Stomach (tissue), 9 donors: Measurements from ENCODE around the gene NELFB. TPM values are rescaled to one million over a fixed set of nuclear protein-coding genes. Genes with fewer than 3 reads are reported as not detected.

ENCODE experiments used
- DNase-seq, 2 donors: peaks; one replicate each; pipeline versions ENCODE4 v3.0.0 to v3.0.0-alpha.2; 2013 to 2019
- H3K27ac ChIP-seq, 5 donors: fragments of 200-600 bp in 4 of 5; sonication (generic) in 4 of 5; one replicate each; pipeline ENCODE4 v1.5.1; 2013 to 2019; ENCODE audit warnings: mild to moderate bottlenecking in 1 of 5, moderate library complexity in 1 of 5
- H3K27me3 ChIP-seq, 3 donors: fragments of 200-600 bp; sonication (generic); one replicate each; pipeline ENCODE4 v1.5.1; 2017 to 2019; ENCODE audit warnings: mixed run types in 1 of 3
- H3K36me3 ChIP-seq, 4 donors: fragments of 200-600 bp; sonication (generic); 1 replicate in 3 of 4; 2 replicates in 1 of 4; pipeline ENCODE4 v1.5.1; 2016 to 2019
- H3K4me1 ChIP-seq, 4 donors: fragments of 200-600 bp; sonication (generic); one replicate each; pipeline ENCODE4 v1.5.1; 2016 to 2019
- H3K4me3 ChIP-seq, 4 donors: fragments of 200-600 bp; sonication (generic) in 3 of 4; one replicate each; pipeline ENCODE4 v1.5.1; 2016 to 2019; ENCODE audit warnings: mild to moderate bottlenecking in 1 of 4
- H3K9me3 ChIP-seq, 4 donors: fragments of 200-600 bp; sonication (generic); one replicate each; pipeline ENCODE4 v1.5.1; 2016 to 2019
- EP300 ChIP-seq: sonication (generic); formaldehyde crosslinking; IDR thresholded peaks from one replicate; pipeline ENCODE4 v1.6.1; 2017; ENCODE audit warnings: antibody characterized with exemption
- POLR2A ChIP-seq, 4 donors: fragments of 450-650 bp; IDR thresholded peaks; one replicate each; pipeline ENCODE4 v1.6.1; 2016; ENCODE audit warnings: antibody characterized with exemption in 4 of 4, control low read depth in 2 of 4, mild to moderate bottlenecking in 1 of 4, moderate library complexity in 1 of 4
- POLR2AphosphoS5 ChIP-seq, 3 donors: sonication (generic); formaldehyde crosslinking; IDR thresholded peaks; one replicate each; pipeline ENCODE4 v1.6.1; 2016; ENCODE audit warnings: antibody characterized with exemption in 3 of 3
- WGBS, 5 donors: extraction: QIAGEN DNeasy Blood & Tissue Kit in 3 of 5; methylation state at CpG; one replicate each; pipeline versions ENCODE4 v1.1.5 to v1.1.7; 2013 to 2018; 5-methylcytosine and 5-hydroxymethylcytosine counted together
- intact Hi-C: fragments of 100-400 bp; cut with DNase I; formaldehyde crosslinking; loops from one replicate; pipeline ENCODE4 v1.15.1; 2023; ENCODE audit warnings: low total_unique reads
- polyA plus RNA-seq, 3 donors: library from polyadenylated mRNA; stranded (reverse); fragments of 200-250 nt; gene quantifications; one replicate each; pipeline ENCODE4 v1.2.3, GENCODE V29; 2013
- total RNA-seq, 5 donors: library from RNA; depleted of rRNA; stranded (reverse); fragments of >200 nt; gene quantifications; one replicate each; pipeline versions ENCODE4 v1.1.0 to v1.2.3, GENCODE V29; 2014 to 2016
- TF ChIP-seq, protein P1 (sequence below), 7 experiments: fragments of 450-650 bp in 4 of 7; fragments of 200-600 bp in 3 of 7; sonication (generic) in 3 of 7; IDR thresholded peaks; one replicate each; pipeline ENCODE4 v1.5.1; 2016 to 2019; ENCODE audit warnings: antibody characterized with exemption in 7 of 7, control low read depth in 2 of 7, mild to moderate bottlenecking in 1 of 7
- donor health status: healthy with polysubstance abuse.
- donor health status: Bipolar disorder and iron deficiency.
- donor health status: healthy.

Gene NELFB
- total and polyA plus RNA-seq, 8 donors = 11.2 to 134 (median 36.1) TPM

DNA sequence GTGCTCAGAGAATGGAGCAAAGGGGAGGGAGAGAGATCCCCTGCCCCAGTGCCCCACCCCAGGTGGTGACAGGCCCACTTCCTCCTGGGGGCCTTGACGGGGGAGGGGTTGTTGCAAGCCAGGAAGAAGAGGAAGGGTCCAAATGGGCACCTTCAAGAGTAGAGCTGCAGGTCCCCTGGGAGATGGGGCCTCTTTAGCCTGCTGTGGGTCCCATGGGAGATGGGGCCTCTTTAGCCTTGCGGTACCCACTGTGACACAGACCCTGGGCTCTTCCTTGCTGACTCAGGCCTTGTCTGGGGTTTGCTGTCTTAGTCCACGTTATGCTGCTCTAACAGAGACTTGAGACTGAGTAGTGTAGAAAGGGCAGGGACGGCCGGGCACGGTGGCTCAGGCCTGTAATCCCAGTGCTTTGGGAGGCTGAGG, 12.8 kb downstream of the NELFB start:
- intact Hi-C loops = no loop called here
- H3K4me3 ChIP-seq = peak overlapping the region in 1 of 4 donors; percentile 30
- DNase-seq = peak in 1 of 2 donors; percentile 4
- TF ChIP-seq EP300 (no peak), POLR2AphosphoS5 (IDR thresholded peaks at IDR 0.05) (no peak), POLR2A (IDR thresholded peaks at IDR 0.05) (no peak)
- TF ChIP-seq, protein P1, sequence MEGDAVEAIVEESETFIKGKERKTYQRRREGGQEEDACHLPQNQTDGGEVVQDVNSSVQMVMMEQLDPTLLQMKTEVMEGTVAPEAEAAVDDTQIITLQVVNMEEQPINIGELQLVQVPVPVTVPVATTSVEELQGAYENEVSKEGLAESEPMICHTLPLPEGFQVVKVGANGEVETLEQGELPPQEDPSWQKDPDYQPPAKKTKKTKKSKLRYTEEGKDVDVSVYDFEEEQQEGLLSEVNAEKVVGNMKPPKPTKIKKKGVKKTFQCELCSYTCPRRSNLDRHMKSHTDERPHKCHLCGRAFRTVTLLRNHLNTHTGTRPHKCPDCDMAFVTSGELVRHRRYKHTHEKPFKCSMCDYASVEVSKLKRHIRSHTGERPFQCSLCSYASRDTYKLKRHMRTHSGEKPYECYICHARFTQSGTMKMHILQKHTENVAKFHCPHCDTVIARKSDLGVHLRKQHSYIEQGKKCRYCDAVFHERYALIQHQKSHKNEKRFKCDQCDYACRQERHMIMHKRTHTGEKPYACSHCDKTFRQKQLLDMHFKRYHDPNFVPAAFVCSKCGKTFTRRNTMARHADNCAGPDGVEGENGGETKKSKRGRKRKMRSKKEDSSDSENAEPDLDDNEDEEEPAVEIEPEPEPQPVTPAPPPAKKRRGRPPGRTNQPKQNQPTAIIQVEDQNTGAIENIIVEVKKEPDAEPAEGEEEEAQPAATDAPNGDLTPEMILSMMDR (IDR thresholded peaks at IDR 0.05) = no peak
- 85 to 93% (median 88%) methylated on average over 2 to 6 of the region's 6 CpGs for WGBS, 5 donors
- H3K9me3 ChIP-seq = no peaks in the 10 kb centered on the region
- peaks cover 28 to 69% (median 60%) of the 10 kb centered on the region in 4 donors for H3K4me1 ChIP-seq
- peak overlapping the region; percentile 52 to 95 (median 77) for H3K27ac ChIP-seq
- no peaks in the 10 kb centered on the region for H3K27me3 ChIP-seq
- H3K36me3 ChIP-seq = peaks cover 52 to 93% (median 82%) of the 10 kb centered on the region in 4 donors

DNA sequence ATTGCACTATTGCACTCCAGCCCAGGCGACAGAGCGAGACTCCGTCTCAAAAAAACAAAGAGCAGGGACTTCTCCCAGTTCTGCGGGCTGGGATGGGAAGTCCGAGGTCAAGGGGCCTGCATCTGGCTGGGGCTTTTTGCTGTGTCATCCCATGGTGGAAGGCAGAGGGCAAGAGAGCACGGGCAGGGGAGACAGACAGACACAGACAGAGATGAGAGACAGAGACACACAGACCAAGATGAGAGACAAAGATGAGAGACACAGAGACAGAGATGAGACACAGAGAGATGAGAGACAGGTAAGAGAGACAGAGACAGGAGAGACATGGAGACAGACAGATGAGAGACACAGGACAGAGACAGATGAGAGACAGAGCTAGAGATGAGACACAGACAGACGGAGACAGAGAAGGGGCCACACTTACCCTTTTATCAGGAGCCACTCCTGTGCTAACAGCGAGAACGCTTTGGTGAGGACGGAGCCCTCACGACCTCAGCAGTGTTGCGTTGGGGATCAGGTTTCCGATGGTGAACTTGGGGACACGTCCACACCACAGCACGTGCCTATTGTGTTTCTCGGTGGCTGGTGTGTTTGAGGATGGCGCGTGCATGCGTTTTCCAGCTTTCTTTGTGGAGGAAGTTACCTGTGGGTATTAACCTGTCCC, 13.5 kb downstream of the NELFB start:
- peaks cover 53 to 92% (median 81%) of the 10 kb centered on the region in 4 donors for H3K36me3 ChIP-seq
- no peak for TF ChIP-seq EP300
- TF ChIP-seq, protein P1 (IDR thresholded peaks at IDR 0.05) = no peak
- no peak for TF ChIP-seq POLR2AphosphoS5 (IDR thresholded peaks at IDR 0.05)
- TF ChIP-seq POLR2A (IDR thresholded peaks at IDR 0.05) = no peak
- H3K9me3 ChIP-seq = no peaks in the 10 kb centered on the region
- peak in 1 of 2 donors; percentile 29 for DNase-seq
- H3K27ac ChIP-seq = peak overlapping the region; percentile 76 to 95 (median 81)
- intact Hi-C loops = no loop called here
- WGBS, 5 donors = 36 to 59% (median 47%) methylated on average over 18 to 19 of the region's 19 CpGs
- H3K4me3 ChIP-seq = peak overlapping the region in 1 of 4 donors; percentile 30
- H3K27me3 ChIP-seq = no peaks in the 10 kb centered on the region
- peaks cover 28 to 74% (median 68%) of the 10 kb centered on the region in 4 donors for H3K4me1 ChIP-seq

DNA sequence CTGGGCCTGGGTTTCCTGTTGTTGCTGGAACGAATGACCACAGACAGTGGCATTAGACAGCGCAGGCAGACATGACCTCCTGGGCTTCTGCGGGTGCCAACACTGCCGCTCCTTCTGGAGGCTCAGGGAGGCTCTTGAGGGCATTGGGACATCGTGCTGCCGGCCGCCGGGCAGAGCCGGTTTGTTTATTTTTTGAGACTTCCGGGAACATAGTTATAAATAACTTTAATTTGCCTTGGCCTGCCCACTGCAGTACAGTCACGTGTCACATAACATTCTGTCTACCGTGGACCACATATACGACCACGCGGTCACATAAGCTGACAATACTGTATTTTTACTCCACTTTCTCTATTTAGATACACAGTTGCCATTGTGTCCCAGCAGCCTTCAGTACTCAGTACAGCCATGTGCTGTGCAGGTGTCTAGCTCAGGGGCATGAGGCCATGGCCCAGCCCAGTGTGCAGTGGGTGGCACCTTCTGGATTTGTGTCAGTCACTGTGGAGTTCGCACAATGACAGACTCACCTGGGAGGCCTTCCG, 14.2 kb downstream of the NELFB start:
- H3K4me3 ChIP-seq = peak overlapping the region in 1 of 4 donors; percentile 30
- H3K4me1 ChIP-seq = peaks cover 33 to 81% (median 74%) of the 10 kb centered on the region in 4 donors
- DNase-seq = peak; percentile 54 to 82
- 12 to 30% (median 20%) methylated on average over 17 of the region's 17 CpGs for WGBS, 5 donors
- no peak for TF ChIP-seq POLR2A (IDR thresholded peaks at IDR 0.05)
- TF ChIP-seq POLR2AphosphoS5 (IDR thresholded peaks at IDR 0.05) = peak; percentile 9 to 67 (median 53)
- H3K36me3 ChIP-seq = peaks cover 47 to 85% (median 77%) of the 10 kb centered on the region in 4 donors
- intact Hi-C loops = no loop called here
- no peaks in the 10 kb centered on the region for H3K27me3 ChIP-seq
- H3K9me3 ChIP-seq = no peaks in the 10 kb centered on the region
- peak overlapping the region; percentile 76 to 95 (median 81) for H3K27ac ChIP-seq

DNA sequence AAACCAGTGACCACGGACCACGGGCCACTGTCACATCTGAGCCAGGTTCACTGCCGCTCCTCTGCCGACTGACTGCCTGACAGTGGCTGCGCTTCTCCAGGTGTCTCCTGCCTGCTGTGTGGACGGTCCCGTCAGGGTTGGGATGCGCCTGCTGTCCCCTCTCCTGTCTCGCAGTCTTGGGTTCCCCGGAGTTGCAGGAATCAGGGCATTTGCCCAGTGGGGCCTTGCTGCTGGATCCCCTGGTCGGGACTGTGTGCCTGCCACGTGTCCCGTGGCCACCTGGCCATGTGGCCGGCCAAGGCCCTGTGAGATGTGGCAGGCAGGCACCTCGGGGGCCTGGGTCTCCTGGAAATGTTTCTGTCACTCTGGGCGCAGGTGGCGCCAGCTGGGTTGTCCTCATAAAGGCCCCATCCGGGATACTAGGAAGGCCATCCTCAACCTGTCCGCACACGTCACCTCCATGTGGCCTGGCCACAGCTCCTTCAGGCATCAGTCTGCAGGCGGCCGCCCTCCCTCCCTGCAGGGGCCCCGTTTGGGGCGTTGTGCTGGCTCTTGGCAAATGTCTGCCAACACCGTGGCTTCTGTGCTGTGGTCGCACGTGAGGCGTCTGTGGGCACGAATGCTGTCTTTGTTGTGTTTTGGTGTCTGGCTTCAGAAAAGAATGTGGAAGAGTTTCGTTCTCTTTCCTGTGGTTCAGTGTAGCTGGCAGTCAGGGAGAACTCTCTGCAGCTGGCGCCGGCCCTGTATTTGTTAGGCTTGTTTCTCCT, 16.0 kb downstream of the NELFB start:
- peaks cover 41 to 68% (median 59%) of the 10 kb centered on the region in 4 donors for H3K36me3 ChIP-seq
- WGBS, 5 donors = 67 to 79% (median 72%) methylated on average over 24 to 32 of the region's 32 CpGs
- DNase-seq = peak in 1 of 2 donors; percentile 20
- H3K4me3 ChIP-seq = no peak overlapping the region
- H3K27me3 ChIP-seq = no peaks in the 10 kb centered on the region
- peaks cover 48 to 93% (median 91%) of the 10 kb centered on the region in 4 donors for H3K4me1 ChIP-seq
- intact Hi-C loops = no loop called here
- peak overlapping the region in 4 of 5 donors; percentile 29 to 95 (median 62) for H3K27ac ChIP-seq
- TF ChIP-seq, protein P1 (IDR thresholded peaks at IDR 0.05) = no peak
- TF ChIP-seq POLR2A (IDR thresholded peaks at IDR 0.05) (no peak), EP300 (no peak), POLR2AphosphoS5 (IDR thresholded peaks at IDR 0.05) (no peak)
- no peaks in the 10 kb centered on the region for H3K9me3 ChIP-seq
